Testis (tissue), 3 donors: Measurements from ENCODE around the gene SEC14L6. TPM values are rescaled to one million over a fixed set of nuclear protein-coding genes. Genes with fewer than 3 reads are reported as not detected.
A peak's percentile ranks its signal among the peaks of the same experiment; 100 is the strongest.

ENCODE experiments used
- DNase-seq: peaks from one replicate; pipeline ENCODE4 v3.0.0-alpha.2; 2019
- H3K27ac ChIP-seq, 2 donors: fragments of 200-600 bp; sonication (generic); one replicate each; pipeline ENCODE4 v1.5.1; 2019
- H3K27me3 ChIP-seq: fragments of 200-600 bp; sonication (generic); one replicate; pipeline ENCODE4 v1.5.1; 2019
- H3K36me3 ChIP-seq: fragments of 200-600 bp; sonication (generic); one replicate; pipeline ENCODE4 v1.5.1; 2017; ENCODE audit warnings: low read depth; ENCODE audit errors: missing control alignments
- H3K4me1 ChIP-seq: fragments of 200-600 bp; sonication (generic); one replicate; pipeline ENCODE4 v1.5.1; 2019
- H3K4me3 ChIP-seq, 2 donors: fragments of 200-600 bp; sonication (generic); one replicate each; pipeline ENCODE4 v1.5.1; 2017 to 2019
- H3K9me3 ChIP-seq: fragments of 200-600 bp; sonication (generic); one replicate; pipeline ENCODE4 v1.5.1; 2017
- CTCF ChIP-seq, 3 experiments: fragments of 450-650 bp in 2 of 3; fragments of 200-600 bp in 1 of 3; sonication (generic) in 1 of 3; IDR thresholded peaks; one replicate each; pipeline ENCODE4 v1.5.1; 2016 to 2019; ENCODE audit warnings: antibody characterized with exemption in 3 of 3, mild to moderate bottlenecking in 2 of 3, moderate library complexity in 1 of 3
- POLR2A ChIP-seq: fragments of 450-650 bp; IDR thresholded peaks from one replicate; pipeline ENCODE4 v1.6.1; 2017; ENCODE audit warnings: antibody characterized with exemption, mild to moderate bottlenecking, moderate library complexity
- WGBS, 2 donors: methylation state at CpG; one replicate each; pipeline ENCODE4 v1.1.5; 2018; 5-methylcytosine and 5-hydroxymethylcytosine counted together
- intact Hi-C: fragments of 100-400 bp; cut with DNase I; formaldehyde crosslinking; loops from one replicate; pipeline ENCODE4 v1.15.1; 2023; ENCODE audit warnings: low total_unique reads
- polyA plus RNA-seq: library from polyadenylated mRNA; stranded (reverse); fragments of 350-450 nt; fragmentation: Illumina TruSeq; extraction: RNeasy Lipid Tissue Mini Kit (QIAGEN cat#74804); gene quantifications from one replicate; pipeline ENCODE4 v1.2.3, GENCODE V29; 2014; ENCODE audit warnings: low read depth, low replicate concordance; ENCODE audit not compliant: insufficient read depth
- total RNA-seq, 2 donors: library from RNA; depleted of rRNA; stranded (reverse); fragments of >200 nt; gene quantifications; one replicate each; pipeline ENCODE4 v1.2.3, GENCODE V29; 2016

The SEC14L6 gene
- total and polyA plus RNA-seq, 3 donors from 2014 or later: 12.3 to 28.2 (median 17.0) TPM

GRCh38 chr22:30538280-30538679 is 8.3 kb downstream of the SEC14L6 start:
- peak; percentile 55 for DNase-seq
- Histone ChIP-seq H3K27ac (peak overlapping the region in 1 of 2 donors; percentile 31), H3K27me3 (no peaks in the 10 kb centered on the region), H3K36me3 (no peaks in the 10 kb centered on the region), H3K4me3 (no peak overlapping the region), H3K9me3 (no peaks in the 10 kb centered on the region), H3K4me1 (peaks cover 11% of the 10 kb centered on the region)
- intact Hi-C loops: no loop called here
- TF ChIP-seq POLR2A (no peak), CTCF (IDR thresholded peaks at IDR 0.05) (no peak)
- 83 to 85% methylated on average over 5 to 6 of the region's 6 CpGs for WGBS, 2 donors

GRCh38 chr22:30537083-30537731 is 9.3 kb downstream of the SEC14L6 start:
- Histone ChIP-seq H3K36me3 (no peaks in the 10 kb centered on the region), H3K9me3 (no peaks in the 10 kb centered on the region), H3K4me3 (no peak overlapping the region), H3K4me1 (peaks cover 11% of the 10 kb centered on the region), H3K27me3 (no peaks in the 10 kb centered on the region), H3K27ac (peak overlapping the region; percentile 31 to 67)
- TF ChIP-seq CTCF (IDR thresholded peaks at IDR 0.05): no peak
- TF ChIP-seq POLR2A: no peak
- peak; percentile 59 for DNase-seq
- intact Hi-C loops: no loop called here
- WGBS, 2 donors: 47 to 70% methylated on average over 9 of the region's 9 CpGs

- no peaks in the 10 kb centered on the region for H3K9me3 ChIP-seq
- WGBS, 2 donors: 95 to 98% methylated on average over 4 of the region's 4 CpGs
- H3K36me3 ChIP-seq: no peaks in the 10 kb centered on the region
- no peak for DNase-seq
- H3K4me1 ChIP-seq: peaks cover 11% of the 10 kb centered on the region
- no peaks in the 10 kb centered on the region for H3K27me3 ChIP-seq
- no peak overlapping the region for H3K27ac ChIP-seq
- TF ChIP-seq POLR2A: no peak
- no peak for TF ChIP-seq CTCF (IDR thresholded peaks at IDR 0.05)
- intact Hi-C loops: no loop called here
- no peak overlapping the region for H3K4me3 ChIP-seq
Measured at GRCh38 chr22:30535182-30535581, 11.4 kb downstream of the SEC14L6 start.

- Histone ChIP-seq H3K4me3 (no peak overlapping the region), H3K4me1 (no peaks in the 10 kb centered on the region), H3K9me3 (no peaks in the 10 kb centered on the region), H3K36me3 (no peaks in the 10 kb centered on the region), H3K27ac (no peak overlapping the region), H3K27me3 (no peaks in the 10 kb centered on the region)
- DNase-seq: no peak
- WGBS, 2 donors: 89 to 90% methylated on average over 13 to 17 of the region's 17 CpGs
- TF ChIP-seq POLR2A (no peak), CTCF (IDR thresholded peaks at IDR 0.05) (no peak)
- intact Hi-C loops: no loop called here
Measured at GRCh38 chr22:30531651-30532608, 14.6 kb downstream of the SEC14L6 start.
